ENCODE data around the gene TIMMDC1. TPM values are rescaled to one million over a fixed set of nuclear protein-coding genes. Genes with fewer than 3 reads are reported as not detected.

Gene TIMMDC1
- total and polyA plus RNA-seq, 9 of the 15 experiments (the other 6 are each of a cell fraction or from before 2014, with no cell fraction given) = 62.1 to 226 (median 86.6) TPM

GRCh38 chr3:119550192-119550910 is 52.0 kb downstream of the TIMMDC1 start:
- H3K27ac ChIP-seq (ENCODE audit: extremely low read depth, low read depth, low read length) = no peak overlapping the region
- CTCF ChIA-PET (ENCODE audit: low intra/inter-chr PET ratio) = no interaction called here
- in situ Hi-C loops (cut with MboI) = no loop called here
- intact Hi-C loops (cut with micrococcal nuclease) = no loop called here
- no peaks in the 10 kb centered on the region for H3K79me2 ChIP-seq (ENCODE audit: control insufficient read depth, insufficient read depth, low read length)
- POLR2A ChIA-PET = interaction anchor here (0.6 kb wide), 1 partner anchor 26 kb away, joined by 4 read pairs; no protein-coding TSS in a partner anchor
- ATAC-seq = no peak
- no peak for DNase-seq (ENCODE audit: extremely low read depth in 1 of 4, low spot score in 3 of 4)
- TF ChIP-seq PPARD (CRISPR knock-in tag; IDR thresholded peaks at IDR 0.05) (no peak), ZNF695 (CRISPR knock-in tag; IDR thresholded peaks at IDR 0.05) (no peak)
- H3K4me1 ChIP-seq (replicated peaks in 1 of 2; ENCODE audit: control insufficient read depth in 2 of 2, insufficient read depth in 2 of 2, low read length in 2 of 2) = no peaks in the 10 kb centered on the region; a peak in 1 of 5 replicates
- BruUV-seq (replicated peaks) = no TSS peak
- H2AFZ ChIP-seq (ENCODE audit: low read depth, low read length) = no peak overlapping the region
- H3K4me2 ChIP-seq (ENCODE audit: insufficient read depth, low read length) = no peak overlapping the region
- H3K9me1 ChIP-seq (ENCODE audit: control insufficient read depth, insufficient read depth, low read length) = no peaks in the 10 kb centered on the region
- no peak for FAIRE-seq
- H3K9ac ChIP-seq (ENCODE audit: insufficient read depth in 1 of 2, low read depth in 2 of 2, low read length in 2 of 2) = no peak overlapping the region
- H3K4me3 ChIP-seq = no peak overlapping the region
- H3K9me3 ChIP-seq (replicated peaks; ENCODE audit: control insufficient read depth, insufficient read depth, low read depth, low read length) = no peaks in the 10 kb centered on the region
- H4K20me1 ChIP-seq (replicated peaks; ENCODE audit: control insufficient read depth, insufficient read depth, low read length) = no peaks in the 10 kb centered on the region
- 62% methylated on average over 8 of the region's 9 CpGs for WGBS (ENCODE audit: insufficient coverage, low coverage, missing lambda C conversion rate)
- no peaks in the 10 kb centered on the region for H3K27me3 ChIP-seq (ENCODE audit: control insufficient read depth in 2 of 2, insufficient read depth in 2 of 2, low read length in 2 of 2)
- H3K36me3 ChIP-seq (ENCODE audit: control insufficient read depth, insufficient read depth, low read length) = no peaks in the 10 kb centered on the region

- no peaks in the 10 kb centered on the region for H4K20me1 ChIP-seq (replicated peaks; ENCODE audit: control insufficient read depth, insufficient read depth, low read length)
- H2AFZ ChIP-seq (ENCODE audit: low read depth, low read length) = no peak overlapping the region
- no peak for ATAC-seq
- intact Hi-C loops (cut with micrococcal nuclease) (no loop called here), in situ Hi-C loops (cut with MboI) (no loop called here)
- 73% methylated on average over 5 of the region's 5 CpGs for WGBS (ENCODE audit: insufficient coverage, low coverage, missing lambda C conversion rate)
- no peaks in the 10 kb centered on the region; a peak in 1 of 5 replicates for H3K4me1 ChIP-seq (replicated peaks in 1 of 2; ENCODE audit: control insufficient read depth in 2 of 2, insufficient read depth in 2 of 2, low read length in 2 of 2)
- no peak overlapping the region for H3K27ac ChIP-seq (ENCODE audit: extremely low read depth, low read depth, low read length)
- no peaks in the 10 kb centered on the region for H3K79me2 ChIP-seq (ENCODE audit: control insufficient read depth, insufficient read depth, low read length)
- ChIA-PET POLR2A (no interaction called here), CTCF (ENCODE audit: low intra/inter-chr PET ratio) (no interaction called here)
- DNase-seq (ENCODE audit: extremely low read depth in 1 of 4, low spot score in 3 of 4) = no peak
- no peaks in the 10 kb centered on the region for H3K36me3 ChIP-seq (ENCODE audit: control insufficient read depth, insufficient read depth, low read length)
- H3K4me3 ChIP-seq = no peak overlapping the region
- BruUV-seq (replicated peaks) = no TSS peak
- TF ChIP-seq ZBTB17 (CRISPR knock-in tag; IDR thresholded peaks at IDR 0.05) = no peak
- TF ChIP-seq STAT6 (CRISPR knock-in tag; IDR thresholded peaks at IDR 0.05) = no peak
- TF ChIP-seq CREB1 (IDR thresholded peaks at IDR 0.05) = no peak
- TF ChIP-seq CREB1 (CRISPR knock-in tag; IDR thresholded peaks at IDR 0.05) = no peak
- no peak for TF ChIP-seq CBFA2T2 (conservative IDR thresholded peaks at IDR 0.05)
- TF ChIP-seq RFX1 (IDR thresholded peaks at IDR 0.05) = peak; percentile 42; the same call in 1 of the 2 replicates
- TF ChIP-seq COPS2 (conservative IDR thresholded peaks at IDR 0.05) = no peak
- H3K27me3 ChIP-seq (ENCODE audit: control insufficient read depth in 2 of 2, insufficient read depth in 2 of 2, low read length in 2 of 2) = no peaks in the 10 kb centered on the region
- no peak overlapping the region for H3K9ac ChIP-seq (ENCODE audit: insufficient read depth in 1 of 2, low read depth in 2 of 2, low read length in 2 of 2)
- H3K9me1 ChIP-seq (ENCODE audit: control insufficient read depth, insufficient read depth, low read length) = no peaks in the 10 kb centered on the region
- H3K4me2 ChIP-seq (ENCODE audit: insufficient read depth, low read length) = no peak overlapping the region
- no peak for FAIRE-seq
- H3K9me3 ChIP-seq (replicated peaks; ENCODE audit: control insufficient read depth, insufficient read depth, low read depth, low read length) = no peaks in the 10 kb centered on the region
These were observed 53.3 kb downstream of the TIMMDC1 start for GRCh38 chr3:119551598-119551997.
